ENCODE data around the gene FMO5.
A peak's percentile ranks its signal among the peaks of the same experiment; 100 is the strongest.

FMO5 gene

GRCh38 chr1:147172168-147173016 is 52.7 kb downstream of the FMO5 start, which contains the start of gene PRKAB2 (continued):
- TF ChIP-seq ZBTB26 (tag by site-specific recombination; optimal IDR thresholded peaks at IDR 0.05) (peak; percentile 98), ZNF341 (tag by site-specific recombination; IDR thresholded peaks at IDR 0.05; ENCODE audit: low read depth) (peak; percentile 92), ZNF121 (tag by site-specific recombination; IDR thresholded peaks at IDR 0.05) (peak; percentile 82), KLF7 (tag by site-specific recombination; IDR thresholded peaks at IDR 0.05; ENCODE audit: borderline replicate concordance) (peak; percentile 99), MEIS1 (CRISPR knock-in tag; IDR thresholded peaks at IDR 0.05; ENCODE audit: borderline replicate concordance) (0 out of 2 replicates have a peak, but pooled peaks have one; percentile 42), ZNF354C (tag by site-specific recombination; IDR thresholded peaks at IDR 0.05; ENCODE audit: borderline replicate concordance, low read depth) (no peak), ZBTB21 (tag by site-specific recombination; IDR thresholded peaks at IDR 0.05) (peak; percentile 52; the same call in 1 of the 2 replicates), ZNF626 (tag by site-specific recombination; IDR thresholded peaks at IDR 0.05) (peak; percentile 87; the same call in 1 of the 2 replicates), ZNF776 (tag by site-specific recombination; IDR thresholded peaks at IDR 0.05; ENCODE audit: borderline replicate concordance) (no peak), GLI2 (tag by site-specific recombination; IDR thresholded peaks at IDR 0.05; ENCODE audit: borderline replicate concordance, low read depth) (no peak), ZNF398 (tag by site-specific recombination; IDR thresholded peaks at IDR 0.05) (peak; percentile 92), FEZF1 (tag by site-specific recombination; IDR thresholded peaks at IDR 0.05) (0 out of 2 replicates have a peak, but pooled peaks have one; percentile 23), ZNF785 (tag by site-specific recombination; IDR thresholded peaks at IDR 0.05) (peak; percentile 78), ZNF114 (tag by site-specific recombination; IDR thresholded peaks at IDR 0.05) (no peak), PATZ1 (tag by site-specific recombination; IDR thresholded peaks at IDR 0.05) (peak; percentile 98), INSM2 (tag by site-specific recombination; IDR thresholded peaks at IDR 0.05) (peak; percentile 65), ZNF184 (tag by site-specific recombination; IDR thresholded peaks at IDR 0.05) (peak; percentile 88), BCL6B (tag by site-specific recombination; IDR thresholded peaks at IDR 0.05) (no peak), ZNF621 (tag by site-specific recombination; IDR thresholded peaks at IDR 0.05) (no peak), SCRT1 (tag by site-specific recombination; IDR thresholded peaks at IDR 0.05; ENCODE audit: borderline replicate concordance) (no peak), ZNF658 (tag by site-specific recombination; IDR thresholded peaks at IDR 0.05) (no peak), ZNF169 (tag by site-specific recombination; IDR thresholded peaks at IDR 0.05) (no peak), GLI4 (tag by site-specific recombination; IDR thresholded peaks at IDR 0.05) (no peak), MZF1 (tag by site-specific recombination; IDR thresholded peaks at IDR 0.05; ENCODE audit: borderline replicate concordance) (no peak), ZNF544 (tag by site-specific recombination; IDR thresholded peaks at IDR 0.05) (no peak), ZNF513 (tag by site-specific recombination; IDR thresholded peaks at IDR 0.05) (peak; percentile 28; the same call in 1 of the 2 replicates), ZNF350 (tag by site-specific recombination; IDR thresholded peaks at IDR 0.05) (peak; percentile 80), ZNF555 (tag by site-specific recombination; conservative IDR thresholded peaks at IDR 0.05) (no peak), ZXDB (tag by site-specific recombination; IDR thresholded peaks at IDR 0.05) (peak; percentile 100), EGR2 (tag by site-specific recombination; IDR thresholded peaks at IDR 0.05; ENCODE audit: low read depth) (peak; percentile 55; the same call in 1 of the 2 replicates)
